Activated T-helper 2 cell treated with anti-CD3 and anti-CD28 coated beads, Interferon-gamma antibody, Interleukin-2, Interleukin-4, amounts not matched to agents 10 μg/mL and 5 μg/mL and 100 μg/mL, durations not matched to agents 14 hours and 24 hours and 36 hours (primary cell): Measurements from ENCODE around the gene PLEK. TPM values are rescaled to one million over a fixed set of nuclear protein-coding genes. Genes with fewer than 3 reads are reported as not detected.

Experiments
- DNase-seq: peaks from one replicate; pipeline ENCODE4 v3.0.0; 2021; ENCODE audit warnings: low spot score
- H3K27ac Mint-ChIP-seq: one replicate; pipeline ENCODE4 v1.8.0; 2021; ENCODE audit warnings: mixed read lengths
- H3K27me3 Mint-ChIP-seq: one replicate; pipeline ENCODE4 v1.8.0; 2021; ENCODE audit warnings: low read depth, mixed read lengths
- H3K36me3 Mint-ChIP-seq: one replicate; pipeline ENCODE4 v1.8.0; 2021; ENCODE audit warnings: low read depth, mixed read lengths
- H3K4me1 Mint-ChIP-seq: one replicate; pipeline ENCODE4 v1.8.0; 2021; ENCODE audit warnings: low read depth, mixed read lengths
- H3K4me3 Mint-ChIP-seq: one replicate; pipeline ENCODE4 v1.8.0; 2021; ENCODE audit warnings: low read depth, mild to moderate bottlenecking, moderate library complexity, mixed read lengths
- H3K9me3 Mint-ChIP-seq: one replicate; pipeline ENCODE4 v1.8.0; 2021; ENCODE audit warnings: mixed read lengths
- intact Hi-C: fragments of 100-400 bp; cut with micrococcal nuclease; formaldehyde crosslinking; loops from one replicate; pipeline ENCODE4 v1.15.1; 2023
- total RNA-seq: library from RNA; stranded (reverse); gene quantifications from 2 replicates; pipeline ENCODE4 v1.2.3, GENCODE V29; 2022

Gene PLEK
- total RNA-seq, 1 donor from 2014 or later, result 0.18 TPM

DNA sequence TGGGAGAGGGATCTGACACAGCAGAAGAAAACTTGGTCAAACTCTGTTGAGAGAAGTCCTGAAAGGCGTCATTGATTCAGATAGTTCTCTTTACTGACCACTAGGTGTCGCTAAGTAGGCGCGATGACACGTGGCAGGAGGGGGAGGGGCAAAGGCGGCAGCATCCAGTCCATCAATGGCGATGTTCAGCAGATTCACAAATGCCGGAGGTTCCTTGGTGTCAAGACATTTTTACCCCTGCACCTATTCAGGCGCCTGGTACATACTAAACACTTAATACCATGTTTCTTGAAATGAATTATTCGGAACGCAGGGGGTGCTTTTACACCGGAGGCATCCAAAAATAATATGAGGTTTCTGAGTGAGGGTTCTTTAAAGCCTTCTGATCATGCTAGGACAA is 3.0 kb upstream of the PLEK start:
- no peak overlapping the region for H3K4me3 Mint-ChIP-seq

DNA sequence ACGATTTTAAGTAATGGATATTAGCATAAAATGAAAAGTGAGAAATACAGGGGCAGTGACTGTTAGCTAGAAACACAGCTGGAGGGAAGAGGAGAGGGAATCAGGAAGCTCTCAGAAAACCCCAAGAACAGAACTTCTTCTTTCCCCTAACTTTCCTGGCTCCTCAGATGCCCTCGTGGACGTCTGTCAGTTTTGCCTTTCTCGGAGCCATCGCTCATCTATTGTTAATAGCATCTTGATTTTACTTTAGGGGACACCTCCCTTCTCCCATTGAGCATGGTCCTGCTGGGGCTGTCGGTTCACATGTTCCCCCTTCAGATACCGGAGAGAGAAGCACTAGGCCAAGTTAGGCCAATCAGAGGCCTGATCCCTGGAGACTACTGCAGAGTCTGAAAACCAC is 2.3 kb upstream of the PLEK start:
- Mint-ChIP-seq H3K36me3 (no peaks in the 10 kb centered on the region), H3K27me3 (peaks cover 21% of the 10 kb centered on the region), H3K9me3 (no peaks in the 10 kb centered on the region), H3K4me1 (peaks cover 11% of the 10 kb centered on the region), H3K27ac (no peak overlapping the region), H3K4me3 (no peak overlapping the region)
- intact Hi-C loops, result loop anchor here (1.0 to 2.0 kb wide), 2 partner anchors 16 to 79 kb away; no protein-coding TSS in a partner anchor
- no peak for DNase-seq

More for the DNA sequence above, 3.0 kb upstream of the PLEK start:
- peak; percentile 66 for DNase-seq
- Mint-ChIP-seq H3K36me3 (no peaks in the 10 kb centered on the region), H3K4me1 (peaks cover 11% of the 10 kb centered on the region), H3K27me3 (peaks cover 16% of the 10 kb centered on the region), H3K9me3 (no peaks in the 10 kb centered on the region), H3K27ac (no peak overlapping the region)
- intact Hi-C loops, result loop anchor here (1.0 to 2.0 kb wide), 2 partner anchors 17 to 79 kb away; no protein-coding TSS in a partner anchor

DNA sequence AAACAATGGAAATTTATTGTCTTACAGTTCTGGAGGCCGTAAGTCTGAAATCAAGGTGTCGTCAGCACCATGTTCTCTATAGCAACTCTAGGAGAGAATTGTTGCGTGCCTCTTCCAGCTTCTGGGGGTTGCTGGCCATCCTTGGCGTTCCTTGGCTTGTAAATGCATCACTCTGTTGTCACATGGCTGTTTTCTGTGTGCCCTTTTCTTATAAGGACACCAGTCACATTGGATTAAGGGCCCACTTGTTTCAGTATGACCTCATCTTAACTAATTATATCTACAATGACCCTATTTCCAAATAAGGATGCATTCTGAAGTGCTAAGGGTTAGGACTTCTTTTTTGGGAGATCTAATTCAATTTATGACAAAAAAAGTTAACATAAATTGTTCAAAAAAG is 1.4 kb upstream of the PLEK start:
- Mint-ChIP-seq H3K4me1 (peaks cover 11% of the 10 kb centered on the region), H3K4me3 (no peak overlapping the region), H3K27me3 (peaks cover 28% of the 10 kb centered on the region), H3K36me3 (no peaks in the 10 kb centered on the region), H3K27ac (no peak overlapping the region), H3K9me3 (peaks cover 2% of the 10 kb centered on the region)
- intact Hi-C loops, result loop anchor here (2.0 kb wide), 1 partner anchor 15 kb away; no protein-coding TSS in a partner anchor
- DNase-seq, result no peak

DNA sequence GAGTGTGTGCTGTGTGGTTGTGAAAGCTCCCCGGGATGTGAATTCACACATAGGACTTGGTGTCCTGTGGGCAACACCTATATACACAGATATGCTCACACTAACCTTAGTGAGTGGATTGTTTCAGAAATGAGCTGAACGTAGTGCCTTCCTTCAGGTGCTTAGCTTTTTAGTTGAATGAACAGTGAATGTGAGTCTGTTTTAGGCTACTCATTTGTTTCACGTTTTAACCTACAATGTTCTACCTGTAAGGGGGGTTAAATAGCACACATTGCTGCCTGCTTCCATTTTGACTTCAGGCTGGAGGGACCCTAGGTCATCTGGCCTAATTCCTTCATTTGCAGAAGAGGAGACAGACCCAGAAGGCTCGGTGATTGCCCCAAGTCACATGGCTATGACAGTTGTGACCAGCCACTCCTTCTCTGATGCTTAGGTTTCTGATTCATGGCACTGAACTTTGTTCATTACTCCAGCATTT is 1.0 kb downstream of the PLEK start:
- Mint-ChIP-seq H3K27ac (no peak overlapping the region), H3K4me1 (peaks cover 15% of the 10 kb centered on the region), H3K36me3 (peaks cover 4% of the 10 kb centered on the region), H3K9me3 (peaks cover 3% of the 10 kb centered on the region), H3K4me3 (no peak overlapping the region), H3K27me3 (peaks cover 38% of the 10 kb centered on the region)
- no peak for DNase-seq
- intact Hi-C loops, result no loop called here

DNA sequence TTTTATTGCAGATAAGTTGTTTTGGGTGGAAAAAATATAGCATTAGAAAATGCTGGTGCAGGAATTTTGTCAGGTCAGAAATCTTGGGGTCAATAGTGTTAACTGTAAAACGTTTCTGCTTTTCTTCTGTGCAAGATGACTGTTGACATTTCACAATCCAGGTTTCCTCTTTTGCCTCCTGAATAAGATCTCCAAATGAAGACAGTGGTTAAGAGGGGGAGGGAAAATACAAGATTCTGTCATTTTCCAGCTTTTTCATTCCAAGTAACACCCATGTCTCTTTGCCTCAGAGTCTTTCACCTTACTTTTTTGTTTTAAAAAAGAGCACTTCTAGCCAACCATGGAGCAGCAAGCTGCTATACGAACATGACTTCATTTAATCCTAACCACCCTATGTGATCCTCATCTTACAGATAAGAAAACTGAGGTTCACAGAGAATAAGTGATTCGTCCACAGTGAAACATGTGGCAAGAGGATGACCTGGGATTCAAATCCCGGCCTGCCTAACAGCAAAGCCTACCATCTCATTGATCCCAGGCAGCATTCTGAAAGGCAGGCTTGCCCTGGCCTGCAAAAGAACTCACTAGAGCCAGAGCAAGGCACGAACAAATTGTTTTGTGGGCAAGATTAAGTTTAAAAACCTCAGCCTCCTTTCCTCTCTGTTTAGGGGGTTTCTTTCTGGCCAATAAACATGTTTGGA is 3.0 kb downstream of the PLEK start:
- H3K27me3 Mint-ChIP-seq, result peaks cover 35% of the 10 kb centered on the region
- H3K4me3 Mint-ChIP-seq, result no peak overlapping the region
- DNase-seq, result no peak
- intact Hi-C loops, result no loop called here
- peaks cover 3% of the 10 kb centered on the region for H3K9me3 Mint-ChIP-seq
- H3K4me1 Mint-ChIP-seq, result peaks cover 18% of the 10 kb centered on the region
- H3K36me3 Mint-ChIP-seq, result peaks cover 4% of the 10 kb centered on the region
- no peak overlapping the region for H3K27ac Mint-ChIP-seq

DNA sequence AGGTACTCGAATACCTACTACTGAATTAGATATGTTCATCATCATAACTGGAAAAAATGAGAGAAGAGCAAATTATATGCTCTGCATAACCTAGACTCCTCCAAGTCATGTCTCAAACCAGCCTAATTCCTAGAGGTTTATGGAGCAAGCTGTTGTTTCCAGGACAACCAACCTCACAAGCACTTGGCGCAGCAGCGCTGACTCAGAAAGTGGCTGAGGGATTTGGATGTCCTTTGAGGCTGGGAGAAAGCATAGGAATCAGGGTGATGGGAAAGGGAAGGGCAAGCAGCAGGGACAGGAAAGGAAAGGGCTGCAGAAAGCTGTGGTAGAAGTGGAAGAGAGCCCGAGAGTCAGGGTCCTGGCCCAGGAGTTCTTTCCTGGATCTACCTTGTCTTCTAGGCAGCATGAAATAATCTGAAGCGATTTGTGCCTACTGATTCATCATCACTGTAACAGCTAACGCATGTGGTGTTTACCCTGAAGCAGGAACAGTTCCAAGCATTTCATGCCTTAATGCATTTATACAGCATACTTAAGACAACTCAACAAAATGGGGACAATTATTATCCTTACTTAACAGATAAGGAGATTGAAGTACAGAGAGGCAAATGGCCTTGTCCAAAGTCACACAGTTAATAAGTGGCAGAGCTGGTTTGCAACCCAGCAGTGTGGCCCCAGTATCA is 3.7 kb downstream of the PLEK start:
- intact Hi-C loops, result no loop called here
- peaks cover 4% of the 10 kb centered on the region for H3K36me3 Mint-ChIP-seq
- peaks cover 18% of the 10 kb centered on the region for H3K4me1 Mint-ChIP-seq
- H3K9me3 Mint-ChIP-seq, result peaks cover 3% of the 10 kb centered on the region
- peaks cover 35% of the 10 kb centered on the region for H3K27me3 Mint-ChIP-seq
- no peak overlapping the region for H3K27ac Mint-ChIP-seq
- DNase-seq, result no peak
- H3K4me3 Mint-ChIP-seq, result no peak overlapping the region

DNA sequence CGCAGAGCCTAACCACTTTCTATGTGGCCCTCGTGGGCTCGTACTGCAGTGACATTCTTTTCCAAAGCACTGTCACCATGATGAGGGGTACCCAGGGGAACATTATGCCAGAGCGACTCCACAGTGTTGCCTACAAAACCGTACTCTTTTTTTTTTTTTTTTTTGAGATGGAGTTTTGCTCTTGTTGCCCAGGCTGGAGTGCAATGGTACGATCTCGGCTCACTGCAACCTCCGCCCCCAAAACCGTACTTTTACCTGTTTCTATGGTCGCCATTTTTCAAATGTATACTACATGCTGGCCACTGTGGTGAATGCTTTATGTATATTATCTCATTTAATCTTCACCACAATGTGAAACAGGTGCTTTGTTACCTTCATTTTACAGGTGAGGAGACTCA is 4.3 kb downstream of the PLEK start:
- Mint-ChIP-seq H3K36me3 (peaks cover 4% of the 10 kb centered on the region), H3K4me3 (no peak overlapping the region), H3K27me3 (peaks cover 38% of the 10 kb centered on the region), H3K27ac (no peak overlapping the region), H3K9me3 (peaks cover 3% of the 10 kb centered on the region), H3K4me1 (peaks cover 18% of the 10 kb centered on the region)
- intact Hi-C loops, result no loop called here
- DNase-seq, result no peak

DNA sequence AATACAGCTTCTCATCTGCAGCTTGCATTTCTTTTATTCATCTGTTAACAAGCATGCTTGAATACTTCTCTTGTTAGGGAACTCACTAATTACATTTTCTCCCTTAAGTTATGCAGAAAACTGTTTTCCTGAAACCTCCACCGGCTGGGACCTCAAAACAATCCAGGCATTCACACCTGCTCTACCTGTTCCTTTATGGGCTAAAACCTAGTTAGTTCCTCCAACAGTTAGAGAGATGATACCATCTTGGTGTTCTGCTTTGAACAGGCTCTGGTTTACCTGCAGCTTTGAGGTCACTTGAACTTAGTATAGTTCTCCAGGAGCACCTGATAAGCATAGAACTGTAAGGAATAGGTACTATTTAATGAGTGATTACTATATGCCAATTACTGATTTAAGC is 6.1 kb downstream of the PLEK start:
- peaks cover 49% of the 10 kb centered on the region for H3K27me3 Mint-ChIP-seq
- no peak for DNase-seq
- intact Hi-C loops, result no loop called here
- H3K4me1 Mint-ChIP-seq, result peaks cover 20% of the 10 kb centered on the region
- no peak overlapping the region for H3K4me3 Mint-ChIP-seq
- H3K9me3 Mint-ChIP-seq, result peaks cover 3% of the 10 kb centered on the region
- H3K36me3 Mint-ChIP-seq, result peaks cover 4% of the 10 kb centered on the region
- H3K27ac Mint-ChIP-seq, result no peak overlapping the region

DNA sequence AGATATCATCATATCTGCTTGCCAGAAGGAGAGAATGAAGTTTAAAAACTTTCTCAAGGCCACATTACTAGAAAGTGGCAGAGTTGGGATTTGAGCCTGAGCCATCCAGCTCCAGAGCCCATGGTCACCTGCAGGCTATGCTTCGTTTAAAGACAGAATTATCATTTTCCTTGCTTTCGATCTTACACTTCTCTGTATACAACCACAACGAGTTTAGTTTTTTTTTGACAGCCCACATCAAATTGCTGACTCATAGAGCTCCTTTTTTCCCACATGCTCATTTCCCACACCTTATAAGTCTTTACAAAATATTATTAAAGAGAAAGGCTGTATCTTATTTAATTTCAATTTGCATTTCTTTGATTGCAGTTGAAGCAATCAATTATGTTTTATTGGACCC is 6.5 kb downstream of the PLEK start:
- Mint-ChIP-seq H3K27ac (no peak overlapping the region), H3K9me3 (peaks cover 3% of the 10 kb centered on the region), H3K27me3 (peaks cover 45% of the 10 kb centered on the region), H3K36me3 (peaks cover 4% of the 10 kb centered on the region), H3K4me3 (no peak overlapping the region), H3K4me1 (peaks cover 20% of the 10 kb centered on the region)
- intact Hi-C loops, result no loop called here
- no peak for DNase-seq

DNA sequence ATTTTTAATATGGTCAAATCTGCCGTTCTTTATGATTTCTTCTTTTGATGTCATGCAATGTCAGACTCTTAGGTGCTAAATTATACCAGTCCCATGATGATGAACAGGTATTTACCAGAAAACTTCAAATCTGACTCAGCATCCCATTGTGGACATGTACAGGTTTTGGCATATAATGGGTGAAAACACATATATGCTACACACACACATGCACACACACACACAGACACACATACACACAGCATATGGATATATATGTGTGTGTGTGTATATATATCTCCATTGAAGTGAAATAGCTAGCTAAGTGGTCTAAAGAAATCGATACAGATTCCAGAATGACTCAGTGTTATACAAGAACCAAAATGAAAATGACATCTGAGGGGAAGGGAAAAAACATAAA is 7.4 kb downstream of the PLEK start:
- intact Hi-C loops, result no loop called here
- H3K36me3 Mint-ChIP-seq, result peaks cover 4% of the 10 kb centered on the region
- H3K4me1 Mint-ChIP-seq, result peaks cover 24% of the 10 kb centered on the region
- DNase-seq, result no peak
- H3K9me3 Mint-ChIP-seq, result peaks cover 3% of the 10 kb centered on the region
- H3K27me3 Mint-ChIP-seq, result peaks cover 48% of the 10 kb centered on the region
- H3K27ac Mint-ChIP-seq, result no peak overlapping the region
- H3K4me3 Mint-ChIP-seq, result no peak overlapping the region

DNA sequence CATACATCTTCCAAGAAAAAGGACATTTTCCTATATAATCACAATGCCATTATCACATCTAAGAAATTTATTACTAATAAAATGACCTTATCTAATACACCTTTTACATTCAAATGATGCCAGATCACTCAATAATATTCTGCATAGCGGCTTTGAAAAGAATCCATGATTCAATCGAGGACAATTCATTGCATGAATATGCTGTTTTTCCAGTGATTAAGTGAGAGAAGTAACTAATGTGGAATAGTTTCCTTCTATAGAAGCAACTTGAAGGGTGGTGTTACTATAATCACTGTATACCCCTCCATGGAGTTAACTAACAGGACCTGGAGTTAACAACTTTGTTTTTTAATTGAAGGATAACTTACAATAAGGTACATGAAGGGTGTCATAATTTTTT is 9.1 kb downstream of the PLEK start:
- Mint-ChIP-seq H3K36me3 (peaks cover 4% of the 10 kb centered on the region), H3K27me3 (peaks cover 40% of the 10 kb centered on the region), H3K27ac (no peak overlapping the region), H3K4me1 (peaks cover 28% of the 10 kb centered on the region), H3K9me3 (no peaks in the 10 kb centered on the region), H3K4me3 (no peak overlapping the region)
- DNase-seq, result no peak
- intact Hi-C loops, result no loop called here

DNA sequence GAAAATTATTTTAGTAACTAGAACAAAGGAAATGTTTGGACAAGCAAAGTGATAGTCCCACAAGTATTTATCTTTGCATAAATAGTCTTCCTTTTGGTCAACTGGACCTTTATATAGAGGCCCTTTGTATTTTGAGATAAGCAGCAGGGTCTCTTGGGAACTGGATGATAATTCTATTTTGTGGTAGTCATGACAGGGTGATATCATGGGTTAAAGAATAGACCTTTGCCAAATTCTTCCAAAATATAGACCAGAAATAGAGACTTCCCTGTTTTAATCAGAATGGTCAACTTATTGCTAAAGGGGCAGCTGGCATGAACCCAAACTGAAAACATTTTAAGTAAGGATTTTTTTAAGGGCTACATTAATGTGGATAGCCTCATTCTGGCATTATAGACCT is 10.5 kb downstream of the PLEK start:
- intact Hi-C loops, result no loop called here
- Mint-ChIP-seq H3K27ac (no peak overlapping the region), H3K9me3 (no peaks in the 10 kb centered on the region), H3K36me3 (no peaks in the 10 kb centered on the region), H3K4me1 (peaks cover 37% of the 10 kb centered on the region), H3K27me3 (peaks cover 34% of the 10 kb centered on the region), H3K4me3 (no peak overlapping the region)
- DNase-seq, result no peak

DNA sequence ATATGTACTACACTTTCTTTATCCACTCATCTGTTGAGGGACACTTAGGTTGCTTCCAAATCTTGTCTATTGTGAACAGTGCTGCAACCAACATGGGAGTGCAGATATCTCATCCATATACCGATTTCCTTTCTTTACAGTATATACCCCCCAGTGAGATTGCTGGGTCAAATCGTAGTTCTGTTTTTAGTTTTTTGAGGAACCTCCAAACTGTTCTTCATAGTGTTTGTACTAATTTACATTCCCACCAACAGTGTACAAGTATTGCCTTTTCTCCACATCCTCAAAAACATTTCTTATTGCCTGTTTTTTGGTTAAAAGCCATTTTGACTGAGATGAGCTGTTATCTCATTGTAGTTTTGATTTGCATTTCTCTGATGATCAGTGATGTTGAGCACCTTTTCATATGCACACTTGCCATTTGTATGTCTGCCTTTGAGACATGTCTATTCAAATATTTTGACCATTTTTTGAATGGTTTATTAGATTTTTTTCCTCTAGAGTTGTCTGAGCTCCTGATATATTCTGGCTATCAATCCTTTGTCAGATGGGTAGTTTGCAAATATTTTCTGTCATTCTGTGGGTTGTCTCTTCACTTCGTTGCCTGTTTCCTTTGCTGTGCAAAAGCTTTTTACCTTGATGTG is 12.2 kb downstream of the PLEK start:
- Mint-ChIP-seq H3K27ac (no peak overlapping the region), H3K4me3 (no peak overlapping the region), H3K36me3 (no peaks in the 10 kb centered on the region), H3K4me1 (peaks cover 28% of the 10 kb centered on the region), H3K9me3 (no peaks in the 10 kb centered on the region), H3K27me3 (peaks cover 32% of the 10 kb centered on the region)
- no peak for DNase-seq
- intact Hi-C loops, result no loop called here
